ENCODE results near the gene SRSF2.
"Not testable (repeated sequence)": the region's sequence is repeated elsewhere in the genome, so short reads cannot be mapped to it uniquely, and the experiment has no call there.

SRSF2 gene

DNA sequence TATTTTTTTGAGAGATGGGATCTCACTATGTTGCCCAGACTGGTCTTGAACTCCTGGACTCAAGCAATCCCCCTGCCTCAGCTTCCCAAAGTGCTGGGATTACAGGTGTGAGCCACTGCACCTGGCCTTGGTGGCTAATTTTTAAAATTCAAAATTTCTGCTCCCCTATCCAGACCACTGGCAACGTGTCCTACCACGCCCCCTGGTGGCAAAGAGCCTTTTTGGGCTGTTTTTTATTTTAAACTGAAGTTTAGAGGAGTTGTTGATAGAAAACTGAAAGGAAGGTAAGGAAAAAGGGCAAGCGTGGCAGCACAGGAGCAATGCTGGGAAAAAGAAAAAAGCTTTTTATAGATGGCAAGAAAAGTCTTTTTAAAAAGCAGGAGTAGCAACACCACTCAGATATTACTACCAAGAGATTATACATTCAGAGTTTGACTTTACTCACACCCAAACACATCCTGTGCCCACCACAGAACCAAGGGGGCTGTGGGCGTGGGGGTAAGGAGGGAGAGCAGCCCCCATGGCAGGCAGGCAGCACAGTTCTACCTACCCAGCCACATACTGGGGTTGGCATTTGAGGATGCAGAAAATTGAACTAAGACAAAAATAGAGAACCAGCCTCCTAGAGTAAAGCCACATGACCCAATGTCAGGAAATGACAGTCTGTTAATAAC, 22.2 kb downstream of the SRSF2 start:
- Histone ChIP-seq H3K27me3 (ENCODE audit: insufficient read depth, poor library complexity, severe bottlenecking) (no peaks in the 10 kb centered on the region), H3K27ac (ENCODE audit: poor library complexity, severe bottlenecking) (peak overlapping the region; percentile 80), H3K36me3 (ENCODE audit: low read depth) (peaks cover 70% of the 10 kb centered on the region), H3K9me3 (ENCODE audit: severe bottlenecking) (no peaks in the 10 kb centered on the region), H3K4me3 (ENCODE audit: severe bottlenecking) (no peak overlapping the region), H3K4me1 (ENCODE audit: insufficient read depth, poor library complexity, severe bottlenecking) (peaks cover 12% of the 10 kb centered on the region)
- no peak for ATAC-seq (ENCODE audit: low read depth)
- TF ChIP-seq, protein P1, sequence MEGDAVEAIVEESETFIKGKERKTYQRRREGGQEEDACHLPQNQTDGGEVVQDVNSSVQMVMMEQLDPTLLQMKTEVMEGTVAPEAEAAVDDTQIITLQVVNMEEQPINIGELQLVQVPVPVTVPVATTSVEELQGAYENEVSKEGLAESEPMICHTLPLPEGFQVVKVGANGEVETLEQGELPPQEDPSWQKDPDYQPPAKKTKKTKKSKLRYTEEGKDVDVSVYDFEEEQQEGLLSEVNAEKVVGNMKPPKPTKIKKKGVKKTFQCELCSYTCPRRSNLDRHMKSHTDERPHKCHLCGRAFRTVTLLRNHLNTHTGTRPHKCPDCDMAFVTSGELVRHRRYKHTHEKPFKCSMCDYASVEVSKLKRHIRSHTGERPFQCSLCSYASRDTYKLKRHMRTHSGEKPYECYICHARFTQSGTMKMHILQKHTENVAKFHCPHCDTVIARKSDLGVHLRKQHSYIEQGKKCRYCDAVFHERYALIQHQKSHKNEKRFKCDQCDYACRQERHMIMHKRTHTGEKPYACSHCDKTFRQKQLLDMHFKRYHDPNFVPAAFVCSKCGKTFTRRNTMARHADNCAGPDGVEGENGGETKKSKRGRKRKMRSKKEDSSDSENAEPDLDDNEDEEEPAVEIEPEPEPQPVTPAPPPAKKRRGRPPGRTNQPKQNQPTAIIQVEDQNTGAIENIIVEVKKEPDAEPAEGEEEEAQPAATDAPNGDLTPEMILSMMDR (IDR thresholded peaks at IDR 0.05; ENCODE audit: poor library complexity, severe bottlenecking) = peak; percentile 95
- no peak for DNase-seq (ENCODE audit: low spot score)

DNA sequence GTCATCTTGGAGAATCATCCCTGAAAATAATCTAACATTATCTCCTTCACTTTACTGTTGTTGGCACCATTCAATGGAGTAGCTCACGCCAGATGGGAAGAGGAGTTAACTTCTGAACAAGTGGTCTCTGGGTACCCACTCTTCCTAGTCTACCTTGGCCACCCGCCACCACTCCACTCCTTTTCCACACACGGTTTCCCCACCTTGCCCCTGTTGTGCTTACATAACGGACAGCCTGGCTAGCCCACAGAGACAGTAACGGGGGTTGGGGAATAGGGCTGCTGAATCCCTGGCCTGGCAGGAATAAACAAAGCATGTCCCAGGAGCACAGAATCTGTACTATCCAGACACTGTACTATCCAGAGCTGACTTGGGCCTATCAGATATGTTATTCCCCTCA, 22.8 kb downstream of the SRSF2 start:
- Histone ChIP-seq H3K4me3 (ENCODE audit: severe bottlenecking) (no peak overlapping the region), H3K27me3 (ENCODE audit: insufficient read depth, poor library complexity, severe bottlenecking) (no peaks in the 10 kb centered on the region), H3K4me1 (ENCODE audit: insufficient read depth, poor library complexity, severe bottlenecking) (peaks cover 12% of the 10 kb centered on the region), H3K27ac (ENCODE audit: poor library complexity, severe bottlenecking) (no peak overlapping the region), H3K36me3 (ENCODE audit: low read depth) (peaks cover 64% of the 10 kb centered on the region), H3K9me3 (ENCODE audit: severe bottlenecking) (no peaks in the 10 kb centered on the region)
- TF ChIP-seq, protein P1 (IDR thresholded peaks at IDR 0.05; ENCODE audit: poor library complexity, severe bottlenecking) = no peak
- ATAC-seq (ENCODE audit: low read depth) (no peak), DNase-seq (ENCODE audit: low spot score) (no peak)

DNA sequence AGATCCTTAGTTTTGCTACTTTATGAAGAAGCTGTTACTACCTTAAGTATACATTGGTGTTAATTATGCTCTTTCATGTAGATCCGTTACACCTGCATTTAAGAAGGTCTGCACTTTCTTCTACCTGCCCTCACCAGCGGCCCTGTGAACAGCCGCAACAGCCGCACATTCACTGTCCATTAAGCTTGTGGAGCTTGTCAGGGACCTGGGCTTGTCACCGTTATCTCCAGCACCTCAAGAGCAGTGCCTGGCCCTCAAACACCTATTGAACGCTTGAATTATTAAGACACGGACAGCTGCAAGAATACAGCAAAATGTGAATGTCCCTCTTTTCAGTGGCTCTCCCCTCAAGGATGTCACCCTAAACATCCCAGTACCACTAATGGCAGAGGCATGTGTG, 23.4 kb downstream of the SRSF2 start:
- TF ChIP-seq, protein P1 (IDR thresholded peaks at IDR 0.05; ENCODE audit: poor library complexity, severe bottlenecking) = no peak
- ATAC-seq (ENCODE audit: low read depth) (no peak), DNase-seq (ENCODE audit: low spot score) (no peak)
- H3K27me3 ChIP-seq (ENCODE audit: insufficient read depth, poor library complexity, severe bottlenecking) = no peaks in the 10 kb centered on the region
- H3K36me3 ChIP-seq (ENCODE audit: low read depth) = peaks cover 58% of the 10 kb centered on the region
- peaks cover 12% of the 10 kb centered on the region for H3K4me1 ChIP-seq (ENCODE audit: insufficient read depth, poor library complexity, severe bottlenecking)
- no peak overlapping the region for H3K4me3 ChIP-seq (ENCODE audit: severe bottlenecking)
- no peaks in the 10 kb centered on the region for H3K9me3 ChIP-seq (ENCODE audit: severe bottlenecking)
- no peak overlapping the region for H3K27ac ChIP-seq (ENCODE audit: poor library complexity, severe bottlenecking)

DNA sequence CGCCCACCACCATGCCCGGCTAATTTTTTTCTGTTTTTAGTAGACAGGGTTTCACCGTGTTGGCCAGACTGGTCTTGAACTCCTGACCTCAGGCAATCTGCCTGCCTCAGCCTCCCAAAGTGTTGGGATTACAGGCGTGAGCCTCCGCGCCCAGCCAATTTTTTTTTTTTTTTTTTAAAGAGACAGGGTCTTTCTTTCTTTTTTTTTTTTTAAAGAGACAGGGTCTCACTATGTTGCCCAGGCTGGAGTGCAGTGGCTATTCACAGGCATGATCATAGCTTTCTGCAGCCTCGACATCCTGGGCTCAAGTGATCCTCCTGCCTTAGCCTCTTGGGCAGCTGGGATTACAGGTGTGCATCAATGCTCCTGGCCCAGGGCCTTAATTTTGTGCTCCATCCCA, 24.8 kb downstream of the SRSF2 start:
- not testable (repeated sequence) for ATAC-seq (ENCODE audit: low read depth); H3K27ac ChIP-seq (ENCODE audit: poor library complexity, severe bottlenecking)
- peaks cover 43% of the 10 kb centered on the region for H3K36me3 ChIP-seq (ENCODE audit: low read depth)

DNA sequence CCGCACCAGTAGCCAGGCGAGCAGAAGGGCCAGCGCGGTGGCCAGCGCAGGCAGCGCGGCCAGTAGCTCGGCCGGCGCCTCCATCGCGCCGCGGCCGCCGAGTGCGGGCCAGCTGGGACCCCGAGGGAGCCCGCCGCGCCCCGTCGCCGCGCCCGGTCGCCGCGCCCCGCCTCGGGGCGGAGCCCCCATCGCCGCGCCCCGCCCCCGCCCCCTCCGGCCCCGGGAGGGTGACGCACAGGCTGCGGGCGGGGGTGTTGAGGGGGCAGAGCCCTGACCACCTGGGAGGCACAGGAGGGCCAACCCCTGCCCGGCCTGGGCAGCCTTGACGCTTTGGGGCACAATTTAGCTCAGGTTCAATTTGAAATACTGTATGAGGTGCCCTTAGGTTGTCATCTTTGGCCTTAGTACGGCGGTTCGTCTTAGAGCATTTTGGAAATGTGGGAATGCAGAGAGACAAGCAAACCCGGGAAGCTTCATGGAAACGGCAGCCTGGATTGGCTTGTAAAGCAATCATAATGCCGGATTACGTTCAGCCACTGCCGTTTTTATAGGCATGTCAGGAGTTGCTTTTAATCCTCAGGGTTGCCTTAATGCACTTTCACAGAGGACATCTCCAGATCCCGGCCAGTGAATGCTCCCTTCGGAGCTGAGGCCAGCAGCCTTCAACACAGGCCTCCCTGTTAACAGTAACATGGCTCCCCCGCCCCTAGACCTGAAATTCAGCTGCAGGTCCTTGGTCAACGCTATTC, 26.1 kb downstream of the SRSF2 start, which contains the start of gene MXRA7:
TSS of gene MXRA7 (minus strand) at position 103 of the 749 bp plus-strand sequence. CDS start at position 84, 19 bp downstream.
- no peaks in the 10 kb centered on the region for H3K9me3 ChIP-seq (ENCODE audit: severe bottlenecking)
- H3K36me3 ChIP-seq (ENCODE audit: low read depth) = peaks cover 31% of the 10 kb centered on the region
- no peaks in the 10 kb centered on the region for H3K4me1 ChIP-seq (ENCODE audit: insufficient read depth, poor library complexity, severe bottlenecking)
- DNase-seq (ENCODE audit: low spot score) (no peak), ATAC-seq (ENCODE audit: low read depth) (peak; percentile 60)
- H3K27ac ChIP-seq (ENCODE audit: poor library complexity, severe bottlenecking) = peak within 1 kb of the TSS; percentile 57
- peak within 1 kb of the TSS; percentile 73 for H3K4me3 ChIP-seq (ENCODE audit: severe bottlenecking)
- no peaks in the 10 kb centered on the region for H3K27me3 ChIP-seq (ENCODE audit: insufficient read depth, poor library complexity, severe bottlenecking)
- TF ChIP-seq, protein P1 (IDR thresholded peaks at IDR 0.05; ENCODE audit: poor library complexity, severe bottlenecking) = no peak

More for the DNA sequence above, 24.8 kb downstream of the SRSF2 start:
- not testable (repeated sequence) for H3K4me3 ChIP-seq (ENCODE audit: severe bottlenecking); H3K27me3 ChIP-seq (ENCODE audit: insufficient read depth, poor library complexity, severe bottlenecking); H3K9me3 ChIP-seq (ENCODE audit: severe bottlenecking); DNase-seq (ENCODE audit: low spot score)
- peaks cover 11% of the 10 kb centered on the region for H3K4me1 ChIP-seq (ENCODE audit: insufficient read depth, poor library complexity, severe bottlenecking)

DNA sequence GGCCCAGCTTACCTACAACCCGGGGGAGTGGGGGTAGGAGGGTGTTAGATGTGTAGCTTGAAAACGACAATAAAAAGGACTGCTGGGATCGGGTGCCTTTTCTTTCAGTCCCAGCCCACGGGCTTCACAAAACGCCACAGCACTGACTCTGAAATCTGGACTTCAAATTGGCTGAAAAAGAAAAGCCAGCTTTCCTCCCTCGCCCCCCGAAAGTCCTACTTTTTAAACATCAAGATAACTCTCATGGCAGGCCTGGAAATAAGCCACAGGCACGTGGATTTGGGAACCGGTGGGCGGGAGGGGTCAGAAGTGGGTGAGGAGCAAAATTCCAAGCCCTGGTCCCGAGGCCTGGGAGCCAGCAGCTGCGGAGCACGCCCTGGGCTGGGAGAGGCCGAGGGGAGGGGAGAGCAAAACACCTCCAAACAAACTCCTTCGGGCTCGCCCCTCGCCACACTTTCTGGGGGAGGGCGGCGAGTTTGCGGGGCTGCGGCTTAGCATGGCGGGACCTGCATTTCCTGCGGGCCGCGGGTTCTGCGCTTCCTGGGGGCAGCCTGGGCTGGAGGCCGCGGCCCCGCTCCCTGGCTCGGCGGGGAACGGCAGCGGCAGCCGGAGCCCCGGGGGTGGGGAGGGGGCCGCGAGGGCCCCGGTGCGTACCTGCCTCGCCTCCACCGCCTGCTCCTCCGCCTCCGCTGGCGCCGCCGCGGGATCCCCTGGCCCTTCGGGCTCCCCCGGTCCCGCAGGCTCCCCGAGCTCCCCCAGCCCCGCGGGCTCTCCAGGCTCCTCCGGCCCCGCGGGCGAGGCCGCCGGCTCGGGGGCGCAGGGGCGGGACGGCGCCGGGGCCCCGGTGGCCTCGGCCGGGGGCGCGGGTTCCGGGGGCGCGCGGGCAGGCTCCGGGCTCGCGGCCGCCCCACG, 26.9 kb downstream of the SRSF2 start:
- H3K27me3 ChIP-seq (ENCODE audit: insufficient read depth, poor library complexity, severe bottlenecking); H3K4me1 ChIP-seq (ENCODE audit: insufficient read depth, poor library complexity, severe bottlenecking); DNase-seq (ENCODE audit: low spot score); H3K9me3 ChIP-seq (ENCODE audit: severe bottlenecking): not testable (repeated sequence)
- Histone ChIP-seq H3K27ac (ENCODE audit: poor library complexity, severe bottlenecking) (peak overlapping the region; percentile 57), H3K4me3 (ENCODE audit: severe bottlenecking) (peak overlapping the region; percentile 73), H3K36me3 (ENCODE audit: low read depth) (peaks cover 22% of the 10 kb centered on the region)
- peak; percentile 46; the same call in 2 of the 3 replicates for ATAC-seq (ENCODE audit: low read depth)
